AG04449 (cell line): ENCODE results near the gene UGT1A10.
"Not testable (repeated sequence)": the region's sequence is repeated elsewhere in the genome, so short reads cannot be mapped to it uniquely, and the experiment has no call there.

Experiments
- CTCF ChIA-PET: fragments of 350-600 bp; formaldehyde crosslinking; extraction: SDS; loops from one replicate; lab custom pipeline; 2021; ENCODE audit warnings: antibody characterized with exemption; lab: Yijun Ruan, JAX
- POLR2A ChIA-PET: fragments of 400-600, 350-600 bp; formaldehyde crosslinking; extraction: SDS; loops from one replicate; lab custom pipeline; 2020; ENCODE audit warnings: antibody characterized with exemption, inconsistent platforms; lab: Yijun Ruan, JAX
- DNase-seq: peaks from one replicate; pipeline ENCODE4 v3.0.0-alpha.2; 2010; ENCODE audit warnings: low read depth, low spot score
- H3K4me3 ChIP-seq: 2 replicates; pipeline ENCODE4 v1.5.1; 2011; ENCODE audit warnings: low read depth, mild to moderate bottlenecking, control low read depth, low read length
- TF ChIP-seq, protein P1 (sequence below): IDR thresholded peaks from one replicate; pipeline ENCODE4 v1.5.1; 2011; ENCODE audit warnings: mild to moderate bottlenecking, moderate library complexity, low read length, control low read depth, inconsistent platforms; ENCODE audit not compliant: insufficient read depth; ENCODE audit errors: missing control alignments

Gene UGT1A10

DNA sequence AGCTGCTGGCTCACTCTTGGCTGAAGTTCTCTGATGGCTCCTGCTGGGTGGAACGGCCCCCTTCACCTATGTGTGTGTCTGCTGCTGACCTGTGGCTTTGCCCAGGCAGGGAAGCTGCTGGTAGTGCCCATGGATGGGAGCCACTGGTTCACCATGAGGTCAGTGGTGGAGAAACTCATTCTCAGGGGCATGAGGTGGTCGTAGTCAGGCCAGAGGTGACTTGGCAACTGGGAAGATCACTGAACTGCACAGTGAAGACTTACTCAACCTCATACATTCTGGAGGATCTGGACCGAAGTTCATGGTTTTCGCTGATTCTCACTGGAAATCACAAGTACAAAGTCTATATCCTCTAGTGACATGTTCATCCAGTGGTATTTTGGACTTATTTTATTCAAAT is 32.7 kb upstream of the UGT1A10 start:
- no peak for DNase-seq
- CTCF ChIA-PET = no interaction called here
- TF ChIP-seq, protein P1, sequence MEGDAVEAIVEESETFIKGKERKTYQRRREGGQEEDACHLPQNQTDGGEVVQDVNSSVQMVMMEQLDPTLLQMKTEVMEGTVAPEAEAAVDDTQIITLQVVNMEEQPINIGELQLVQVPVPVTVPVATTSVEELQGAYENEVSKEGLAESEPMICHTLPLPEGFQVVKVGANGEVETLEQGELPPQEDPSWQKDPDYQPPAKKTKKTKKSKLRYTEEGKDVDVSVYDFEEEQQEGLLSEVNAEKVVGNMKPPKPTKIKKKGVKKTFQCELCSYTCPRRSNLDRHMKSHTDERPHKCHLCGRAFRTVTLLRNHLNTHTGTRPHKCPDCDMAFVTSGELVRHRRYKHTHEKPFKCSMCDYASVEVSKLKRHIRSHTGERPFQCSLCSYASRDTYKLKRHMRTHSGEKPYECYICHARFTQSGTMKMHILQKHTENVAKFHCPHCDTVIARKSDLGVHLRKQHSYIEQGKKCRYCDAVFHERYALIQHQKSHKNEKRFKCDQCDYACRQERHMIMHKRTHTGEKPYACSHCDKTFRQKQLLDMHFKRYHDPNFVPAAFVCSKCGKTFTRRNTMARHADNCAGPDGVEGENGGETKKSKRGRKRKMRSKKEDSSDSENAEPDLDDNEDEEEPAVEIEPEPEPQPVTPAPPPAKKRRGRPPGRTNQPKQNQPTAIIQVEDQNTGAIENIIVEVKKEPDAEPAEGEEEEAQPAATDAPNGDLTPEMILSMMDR = no peak
- POLR2A ChIA-PET = no interaction called here
- H3K4me3 ChIP-seq = no peak overlapping the region

DNA sequence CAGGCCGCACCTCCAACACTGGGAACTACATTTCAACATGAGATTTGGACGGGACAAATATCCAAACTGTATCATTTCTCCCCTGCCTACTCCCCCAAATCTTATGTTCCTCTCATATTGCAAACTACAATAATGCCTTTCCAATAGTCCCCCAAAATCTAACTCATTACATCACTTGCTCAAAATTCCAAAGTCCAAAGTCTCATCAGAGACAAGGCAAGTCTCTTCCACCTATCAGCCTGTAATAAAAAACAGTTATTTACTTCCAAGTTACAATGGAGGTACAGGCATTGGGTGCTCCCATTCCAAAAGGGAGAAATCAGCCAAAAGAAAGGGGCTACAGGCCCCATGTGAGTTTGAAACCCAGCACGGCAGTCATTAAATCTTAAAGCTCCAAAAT is 31.4 kb upstream of the UGT1A10 start:
- TF ChIP-seq, protein P1 = no peak
- CTCF ChIA-PET = no interaction called here
- no peak for DNase-seq
- H3K4me3 ChIP-seq = no peak overlapping the region
- POLR2A ChIA-PET = no interaction called here

DNA sequence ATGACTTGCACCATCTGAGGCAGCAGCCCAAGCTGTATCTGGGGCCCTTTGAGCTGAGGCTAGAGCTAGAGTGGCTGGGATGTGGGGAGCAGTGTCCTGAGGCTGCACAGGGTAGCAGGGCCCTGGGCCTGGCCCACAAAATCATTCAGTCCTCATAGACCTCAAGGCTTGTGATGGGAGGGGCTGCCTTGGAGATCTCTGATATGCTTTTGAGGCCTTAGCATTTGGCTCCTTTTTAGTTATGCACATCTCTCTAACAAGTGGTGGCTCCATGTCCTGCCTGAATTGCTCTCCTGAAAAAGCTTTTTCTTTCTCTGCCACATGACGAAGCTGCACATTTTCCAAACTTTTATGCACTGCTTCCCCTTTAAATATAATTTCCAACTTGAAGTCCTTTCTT is 30.6 kb upstream of the UGT1A10 start:
- H3K4me3 ChIP-seq = no peak overlapping the region
- no peak for DNase-seq
- CTCF ChIA-PET = no interaction called here
- POLR2A ChIA-PET = no interaction called here
- TF ChIP-seq, protein P1 = no peak

DNA sequence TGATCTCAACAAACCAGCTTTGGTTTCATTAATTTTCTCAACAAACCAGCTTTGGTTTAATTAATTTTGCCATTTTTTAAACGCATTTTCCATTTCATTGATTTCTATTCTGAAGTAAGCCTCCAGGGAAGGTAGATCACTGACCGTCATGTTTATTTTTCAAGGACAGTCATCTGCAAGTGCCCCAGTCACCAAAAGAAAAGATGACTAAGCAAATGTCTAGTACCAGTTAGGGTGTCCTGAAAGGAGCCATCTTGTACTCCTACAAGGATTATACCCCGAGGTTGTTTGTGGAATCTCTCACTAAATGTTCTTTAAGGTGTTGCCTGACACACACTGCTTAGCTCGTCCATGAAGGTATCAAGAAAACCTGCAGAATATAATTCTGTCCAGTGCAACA is 25.0 kb upstream of the UGT1A10 start:
- TF ChIP-seq, protein P1 = no peak
- no peak for DNase-seq
- ChIA-PET POLR2A (no interaction called here), CTCF (no interaction called here)
- H3K4me3 ChIP-seq = no peak overlapping the region

DNA sequence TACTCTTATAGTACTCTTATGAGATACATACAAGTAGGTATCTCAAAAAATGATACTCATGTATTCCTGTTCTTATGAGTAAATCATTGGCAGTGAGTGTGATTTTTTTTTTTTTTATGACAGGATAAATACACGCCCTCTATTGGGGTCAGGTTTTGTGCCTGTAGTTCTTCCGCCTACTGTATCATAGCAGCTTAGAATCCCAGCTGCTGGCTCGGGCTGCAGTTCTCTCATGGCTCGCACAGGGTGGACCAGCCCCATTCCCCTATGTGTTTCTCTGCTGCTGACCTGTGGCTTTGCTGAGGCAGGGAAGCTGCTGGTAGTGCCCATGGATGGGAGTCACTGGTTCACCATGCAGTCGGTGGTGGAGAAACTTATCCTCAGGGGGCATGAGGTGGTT is 18.8 kb upstream of the UGT1A10 start, which contains the start of gene UGT1A8:
Gene UGT1A8, plus strand, starts transcription at position 158 of the 400 bp plus-strand sequence. Its CDS starts 75 bp downstream, at position 233.
- DNase-seq, H3K4me3 ChIP-seq, CTCF ChIA-PET, POLR2A ChIA-PET: not testable (repeated sequence)

DNA sequence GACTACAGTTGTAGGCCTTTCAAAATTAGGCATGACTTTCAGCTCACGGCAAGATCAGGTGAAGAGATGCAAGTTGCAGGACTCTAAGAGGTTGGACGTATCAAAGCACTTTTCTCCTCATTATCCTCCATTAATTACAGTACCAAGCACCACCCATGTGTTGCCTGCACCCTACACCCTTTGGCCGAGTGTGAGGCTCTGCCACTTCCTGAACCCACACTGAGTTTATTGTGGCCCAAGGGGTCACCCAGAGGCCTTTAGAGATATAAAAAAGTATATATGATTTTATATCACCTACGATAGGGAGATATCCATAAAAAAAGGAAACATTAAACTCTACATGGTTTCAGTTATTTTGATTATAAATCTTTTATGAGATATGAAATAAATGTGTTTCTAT is 16.0 kb upstream of the UGT1A10 start:
- no peak for DNase-seq
- CTCF ChIA-PET = no interaction called here

DNA sequence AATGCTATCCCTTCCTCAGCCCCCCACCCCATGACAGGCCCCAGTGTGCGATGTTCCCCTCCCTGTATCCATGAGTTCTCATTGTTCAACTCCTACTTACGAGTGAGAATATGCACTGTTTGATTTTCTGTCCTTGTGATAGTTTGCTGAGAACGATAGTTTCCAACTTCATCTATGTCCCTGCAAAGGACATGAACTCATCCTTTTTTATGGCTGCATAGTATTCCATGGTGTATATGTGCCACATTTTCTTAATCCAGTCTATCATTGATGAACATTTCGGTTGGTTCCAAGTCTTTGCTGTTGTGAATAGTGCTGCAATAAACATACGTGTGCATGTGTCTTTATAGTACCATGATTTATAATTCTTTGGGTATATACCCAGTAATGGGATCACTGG is 14.4 kb upstream of the UGT1A10 start:
- DNase-seq, CTCF ChIA-PET, H3K4me3 ChIP-seq, POLR2A ChIA-PET: not testable (repeated sequence)

More for the DNA sequence above, 16.0 kb upstream of the UGT1A10 start:
- POLR2A ChIA-PET = no interaction called here
- TF ChIP-seq, protein P1 = no peak
- no peak overlapping the region for H3K4me3 ChIP-seq
